Mesenteric fat pad (tissue), 1 donor: ENCODE measurements around the gene DRAXIN. TPM values are rescaled to one million over a fixed set of nuclear protein-coding genes. Genes with fewer than 3 reads are reported as not detected.
A peak's percentile ranks its signal among the peaks of the same experiment; 100 is the strongest.

Experiments used
- DNase-seq: peaks from one replicate; pipeline ENCODE4 v3.0.0-alpha.2; 2020; ENCODE audit warnings: low spot score
- total RNA-seq: library from RNA; stranded (reverse); fragmentation: NEBNext Ultra II Directional; extraction: Animal tissue kit (Norgen Biotek cat#: 25700); gene quantifications from one replicate; pipeline ENCODE4 v1.2.1, GENCODE V29; 2021
- donor health status: DM: yes; HTN: yes; CAD: no.

Gene DRAXIN
- total RNA-seq, 1 donor from 2014 or later: not detected

DNA sequence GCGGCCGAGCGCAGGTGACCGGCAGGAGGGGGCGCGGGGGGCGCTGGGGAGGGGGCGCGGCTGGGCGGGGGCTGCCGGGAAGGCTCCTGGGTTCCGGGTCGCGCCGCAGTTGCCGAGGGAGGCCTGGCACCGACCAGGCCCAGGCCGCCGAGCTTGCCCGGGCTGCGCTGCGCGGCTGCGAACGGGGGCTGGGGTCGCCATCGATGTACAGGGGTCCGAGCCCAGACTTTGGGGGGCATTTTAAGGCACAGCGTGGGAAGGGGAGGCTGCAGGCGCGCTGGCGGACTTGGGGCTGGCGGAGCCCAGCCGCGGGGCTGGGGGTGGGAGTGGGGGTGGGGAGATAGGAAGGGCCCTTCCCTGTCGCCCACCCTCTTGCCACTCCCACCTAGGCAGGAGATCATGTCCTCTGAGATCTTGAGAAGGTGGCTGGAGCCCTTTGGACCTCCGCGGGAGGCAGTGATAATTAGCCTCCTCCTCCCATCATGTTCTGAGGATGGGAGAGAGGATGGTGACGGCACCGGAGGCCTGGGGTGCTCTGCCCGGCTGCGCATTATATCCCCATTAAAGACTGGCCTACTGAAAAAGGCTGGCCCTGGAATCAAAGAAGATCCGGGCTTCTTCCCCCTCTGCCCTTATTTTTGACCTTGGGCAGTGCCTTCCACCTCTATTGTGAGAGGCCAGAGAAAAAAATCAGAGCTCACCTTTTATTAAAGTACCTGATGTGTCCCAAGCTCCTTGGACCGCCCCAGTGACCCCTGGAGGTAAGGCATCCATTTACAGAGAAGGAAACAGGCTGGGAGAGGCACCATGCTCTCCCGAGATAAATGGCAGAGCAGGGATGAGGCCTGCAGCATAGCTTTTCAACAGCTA is 36.3 kb upstream of the DRAXIN start:
- DNase-seq: no peak

DNA sequence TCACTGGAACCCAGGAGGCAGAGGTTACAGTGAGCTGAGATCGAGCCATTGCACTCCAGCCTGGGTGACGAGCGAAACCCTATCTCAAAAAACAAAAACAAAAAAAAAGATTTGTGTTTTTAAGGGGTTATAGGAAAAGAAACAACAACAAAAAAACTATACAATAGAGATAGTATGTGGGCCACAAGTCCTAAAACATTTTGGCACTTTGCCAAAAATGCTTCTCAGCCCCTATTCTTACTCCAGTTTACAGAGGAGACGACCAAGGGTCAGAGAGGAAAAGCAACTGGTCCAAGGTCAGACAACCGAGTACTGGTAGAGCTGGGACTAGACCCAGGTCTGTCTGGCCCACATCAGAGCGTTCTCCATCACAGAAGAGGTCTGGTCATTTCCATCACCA is 33.9 kb upstream of the DRAXIN start:
- DNase-seq: no peak

DNA sequence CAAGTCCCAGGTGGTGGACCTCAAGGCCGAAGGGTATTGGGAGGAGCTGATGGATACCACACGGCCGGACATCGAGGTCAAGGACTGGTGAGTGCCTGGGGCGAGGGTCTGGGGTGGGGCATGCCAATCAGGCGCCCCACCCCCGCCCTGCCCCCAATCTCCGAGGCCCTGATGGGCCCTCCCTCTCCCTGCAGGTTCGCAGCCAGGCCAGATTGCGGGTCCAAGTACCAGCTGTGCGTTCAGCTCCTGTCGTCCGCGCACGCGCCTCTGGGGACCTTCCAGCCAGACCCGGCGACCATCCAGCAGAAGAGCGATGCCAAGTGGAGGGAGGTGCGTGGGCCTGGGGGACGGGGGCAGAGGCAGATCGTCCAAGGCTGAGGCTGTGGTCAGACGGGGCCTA is 33.0 kb upstream of the DRAXIN start:
- DNase-seq: no peak

- DNase-seq: no peak
Observed at GRCh38 chr1:11659748-11660147, 31.8 kb upstream of the DRAXIN start.

- DNase-seq: no peak
Observed at GRCh38 chr1:11661103-11661502, 30.4 kb upstream of the DRAXIN start.

DNA sequence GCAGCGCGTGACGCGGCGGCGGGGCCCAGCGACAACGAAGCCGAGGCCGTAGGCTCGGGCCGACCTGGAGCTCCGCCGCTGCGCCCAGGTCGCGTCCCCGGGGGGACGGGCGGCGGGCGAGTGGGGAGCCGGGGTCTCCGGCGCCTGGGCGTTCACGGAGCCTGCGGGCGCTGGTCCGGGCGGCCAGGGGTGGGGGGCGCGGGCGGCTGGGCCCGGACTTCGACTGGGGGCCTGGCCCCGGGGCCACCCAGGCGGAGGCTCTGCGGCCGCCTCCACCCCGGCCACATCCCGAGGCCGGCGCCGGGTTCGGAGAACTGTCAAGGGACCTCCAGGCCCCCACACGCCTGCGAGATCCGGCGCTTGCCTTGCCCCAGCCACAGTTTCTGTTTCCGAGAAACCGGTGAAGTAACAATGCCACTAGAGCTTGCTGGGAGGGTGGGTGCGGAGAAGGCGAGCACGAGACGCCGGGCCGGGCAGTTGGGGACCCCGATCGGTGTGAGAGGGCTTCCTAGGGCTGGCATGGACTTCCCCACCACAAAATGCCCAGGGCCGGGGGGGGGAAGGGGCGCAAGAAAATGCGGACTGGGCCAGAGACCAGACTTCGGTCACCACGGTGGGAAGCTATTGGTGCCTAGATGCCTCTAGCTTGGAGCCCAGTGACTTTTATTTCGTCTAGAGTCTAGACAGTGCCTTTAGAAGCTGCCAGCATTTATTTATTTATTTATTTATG is 27.0 kb upstream of the DRAXIN start:
- DNase-seq: no peak

- DNase-seq: no peak
Observed at GRCh38 chr1:11668516-11668915, 23.0 kb upstream of the DRAXIN start.

DNA sequence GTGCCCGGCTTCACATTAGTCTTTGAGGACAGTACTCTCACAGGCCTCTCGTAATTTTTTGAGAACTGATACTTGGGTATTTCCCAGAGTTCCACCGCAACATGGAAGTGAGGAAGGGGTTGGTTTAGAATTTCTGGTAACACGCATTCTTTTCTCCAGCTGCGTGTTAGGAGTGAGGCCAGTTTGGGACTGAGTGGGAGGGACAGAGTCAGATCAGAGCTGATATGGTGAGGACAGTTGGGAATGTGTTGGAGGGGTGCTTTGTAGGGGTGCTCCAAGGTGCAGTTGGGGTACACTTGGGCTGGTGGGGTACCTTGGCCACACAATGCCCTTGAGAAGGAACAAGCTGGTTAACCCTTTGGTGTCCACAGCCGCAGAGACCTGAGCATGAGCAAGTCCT is 20.8 kb upstream of the DRAXIN start:
- no peak for DNase-seq

- no peak for DNase-seq
Observed at GRCh38 chr1:11671205-11671543, 20.3 kb upstream of the DRAXIN start.

DNA sequence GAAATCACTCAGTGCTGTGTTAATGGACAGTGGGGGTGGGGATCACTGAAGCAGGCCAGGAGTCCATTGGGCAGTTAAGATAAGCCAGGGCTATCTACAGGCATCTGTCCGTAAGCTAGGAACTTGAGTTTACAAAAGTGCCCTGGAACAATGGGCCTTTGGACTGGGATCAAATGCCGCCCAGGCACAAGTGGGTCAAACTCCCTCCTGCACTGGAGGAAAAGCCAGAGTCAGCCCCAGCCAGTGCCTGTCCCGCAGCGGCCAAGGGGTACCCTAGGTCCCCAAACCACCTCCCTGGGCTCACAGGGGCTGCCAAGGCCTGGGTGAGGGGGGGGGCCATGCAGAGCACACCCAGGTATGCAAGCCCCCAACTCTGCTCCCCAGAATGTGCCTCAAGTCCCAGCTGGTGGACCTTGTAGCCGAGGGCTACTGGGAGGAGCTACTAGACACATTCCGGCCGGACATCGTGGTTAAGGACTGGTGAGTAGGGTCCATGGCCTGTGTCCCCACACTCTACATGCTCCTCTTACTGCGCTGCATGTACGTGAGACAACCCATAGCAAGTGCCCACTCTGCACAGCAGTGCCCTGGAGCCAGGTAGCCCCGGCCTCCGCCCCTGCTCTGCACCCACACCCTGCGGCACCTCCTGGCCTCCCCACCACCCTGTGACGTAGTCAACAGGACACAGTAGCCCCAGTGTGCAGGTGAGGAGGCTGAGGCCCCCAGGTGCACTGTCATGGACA is 19.8 kb upstream of the DRAXIN start:
- DNase-seq: no peak

DNA sequence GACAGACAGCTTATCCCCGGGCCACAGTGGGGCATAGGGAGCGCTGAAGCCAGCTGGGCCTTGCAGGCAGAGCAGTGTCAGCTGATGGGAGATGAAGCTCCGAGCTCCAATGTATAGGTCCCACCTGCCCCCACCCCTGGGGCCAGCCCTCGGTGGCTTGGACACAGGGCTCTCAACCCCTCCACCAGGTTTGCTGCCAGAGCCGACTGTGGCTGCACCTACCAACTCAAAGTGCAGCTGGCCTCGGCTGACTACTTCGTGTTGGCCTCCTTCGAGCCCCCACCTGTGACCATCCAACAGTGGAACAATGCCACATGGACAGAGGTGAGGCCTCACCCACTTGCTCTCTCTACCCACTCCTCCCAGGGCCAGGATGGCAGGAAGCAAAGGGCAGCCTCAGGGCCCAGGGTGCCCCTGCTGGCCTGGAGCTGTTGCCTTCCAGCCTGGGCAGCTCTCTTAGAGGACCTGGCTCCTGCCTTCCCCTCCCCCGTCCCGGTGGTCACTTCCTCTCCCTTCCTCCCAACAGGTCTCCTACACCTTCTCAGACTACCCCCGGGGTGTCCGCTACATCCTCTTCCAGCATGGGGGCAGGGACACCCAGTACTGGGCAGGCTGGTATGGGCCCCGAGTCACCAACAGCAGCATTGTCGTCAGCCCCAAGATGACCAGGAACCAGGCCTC is 18.3 kb upstream of the DRAXIN start:
- no peak for DNase-seq

DNA sequence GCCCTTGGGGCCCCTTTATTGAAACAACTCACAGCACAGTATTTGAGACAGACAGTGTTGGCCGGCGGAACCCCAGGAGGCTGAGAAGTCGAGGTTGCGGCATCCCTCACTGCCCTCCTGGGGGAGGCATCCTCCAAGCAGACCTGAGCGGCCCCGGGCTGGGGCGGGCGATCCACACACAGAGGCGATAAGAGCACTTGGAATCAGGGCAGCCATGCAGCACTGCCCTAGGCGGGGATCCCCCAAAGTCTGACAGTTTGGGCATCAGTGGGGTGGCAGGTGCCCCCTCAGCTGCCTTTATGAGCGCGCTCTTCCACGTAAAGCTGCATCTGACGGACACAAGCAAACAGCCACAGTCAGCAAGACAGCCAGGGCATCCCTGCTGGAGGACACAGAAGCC is 17.0 kb upstream of the DRAXIN start:
- no peak for DNase-seq

DNA sequence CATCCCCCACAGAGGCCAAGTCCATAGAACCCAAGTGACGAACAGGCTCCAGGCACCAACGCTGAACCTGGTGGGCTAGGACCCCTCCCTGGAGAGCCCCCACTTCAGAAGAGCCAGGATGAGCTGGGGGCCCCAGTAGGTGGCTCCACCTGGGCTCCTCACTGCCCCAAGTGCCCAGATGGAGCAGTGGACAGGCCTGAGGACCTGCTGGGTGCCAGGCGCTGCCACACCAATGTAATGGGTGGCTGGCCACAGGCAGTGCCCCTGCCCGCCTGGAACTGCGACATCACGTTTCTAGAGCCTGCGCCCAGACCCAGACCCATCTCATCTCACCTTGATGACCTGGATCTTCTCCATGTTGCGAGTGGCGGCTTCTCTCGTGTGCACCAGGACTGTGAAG is 16.2 kb upstream of the DRAXIN start:
- no peak for DNase-seq

GRCh38 chr1:11676386-11677103 is 15.0 kb upstream of the DRAXIN start:
- no peak for DNase-seq

DNA sequence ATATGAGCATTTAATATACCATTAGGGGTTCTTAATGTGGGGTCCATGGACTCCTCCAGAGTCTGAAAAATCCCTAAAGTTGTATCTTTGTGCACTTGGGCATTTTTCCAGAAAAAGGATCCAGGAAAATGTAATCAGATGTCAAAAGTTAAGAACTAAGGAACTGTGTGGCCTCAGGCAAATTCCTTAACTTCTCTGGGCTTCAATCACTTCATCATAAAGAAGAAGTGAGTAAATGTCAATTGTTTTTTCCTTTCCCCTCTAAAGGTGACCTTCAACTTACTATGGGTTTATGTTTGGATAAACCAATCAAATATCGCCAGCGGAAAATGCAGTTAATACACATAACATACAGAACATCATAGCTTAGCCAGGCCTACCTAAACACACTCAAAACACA is 13.1 kb upstream of the DRAXIN start:
- no peak for DNase-seq

GRCh38 chr1:11680270-11681070 is 11.0 kb upstream of the DRAXIN start:
- DNase-seq: no peak

GRCh38 chr1:11681071-11681771 is 10.3 kb upstream of the DRAXIN start, which contains the start of gene MAD2L2:
TSS of gene MAD2L2 (minus strand) at chr1:11681148. CDS start at chr1:11680601, 547 bp downstream.
- peak; percentile 98 for DNase-seq

DNA sequence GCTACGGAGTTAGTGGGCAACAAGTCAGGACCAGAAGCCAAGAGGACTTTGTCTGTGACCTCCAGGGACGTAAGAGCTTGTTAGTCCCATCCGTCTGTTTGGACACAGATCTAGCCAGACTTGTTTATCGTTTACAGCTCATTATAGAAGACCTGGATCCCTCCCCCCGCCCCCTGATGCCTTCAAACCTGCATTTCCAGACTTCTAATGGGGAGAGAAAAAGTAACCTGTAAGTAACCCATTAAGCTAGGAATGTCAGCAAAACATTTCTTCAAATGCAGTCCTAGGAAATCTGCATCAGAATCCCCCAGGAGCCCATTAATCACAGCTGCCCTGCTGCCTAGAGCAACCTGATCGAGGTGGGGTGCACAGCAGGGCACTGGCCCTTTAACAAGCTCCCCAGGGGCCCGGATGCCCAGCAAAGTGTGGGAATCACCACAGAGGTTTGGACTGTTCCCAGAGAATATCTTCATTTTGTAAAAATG is 9.2 kb upstream of the DRAXIN start:
- no peak for DNase-seq

DNA sequence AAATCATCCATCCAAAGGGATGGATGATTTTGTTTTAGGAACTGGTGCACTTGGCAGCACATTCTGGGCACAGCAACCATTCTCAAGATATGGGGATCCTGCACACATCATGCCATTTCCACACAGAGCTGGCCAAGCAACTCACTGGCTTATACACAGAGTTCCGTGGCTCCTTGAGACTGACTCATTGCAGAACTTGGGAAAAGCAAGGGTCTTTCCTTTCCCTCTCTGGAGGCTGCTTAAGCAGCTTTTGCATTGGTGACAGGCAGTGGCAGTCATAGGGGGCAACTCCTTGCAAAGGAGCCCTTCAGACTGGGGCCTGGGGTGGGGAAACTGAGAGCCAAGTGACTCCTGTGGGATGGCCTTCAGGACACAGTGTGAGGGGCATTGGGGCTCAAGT is 8.7 kb upstream of the DRAXIN start:
- no peak for DNase-seq
